Skin epidermis (tissue), 12 donors: ENCODE data around the gene HPS1.

Experiments used
- H3K27ac ChIP-seq, 21 experiments: fragments of 200-600 bp; sonication (generic) in 11 of 21; one replicate each; pipeline ENCODE4 v1.5.0; 2020; ENCODE audit warnings: mild to moderate bottlenecking in 3 of 21, inconsistent platforms in 2 of 21, moderate library complexity in 2 of 21
- H3K4me3 ChIP-seq, 7 experiments: fragments of 200-600 bp; sonication (generic) in 2 of 7; one replicate each; pipeline ENCODE4 v1.5.0; 2020; ENCODE audit warnings: inconsistent platforms in 2 of 7, mild to moderate bottlenecking in 2 of 7, moderate library complexity in 1 of 7

The HPS1 gene

DNA sequence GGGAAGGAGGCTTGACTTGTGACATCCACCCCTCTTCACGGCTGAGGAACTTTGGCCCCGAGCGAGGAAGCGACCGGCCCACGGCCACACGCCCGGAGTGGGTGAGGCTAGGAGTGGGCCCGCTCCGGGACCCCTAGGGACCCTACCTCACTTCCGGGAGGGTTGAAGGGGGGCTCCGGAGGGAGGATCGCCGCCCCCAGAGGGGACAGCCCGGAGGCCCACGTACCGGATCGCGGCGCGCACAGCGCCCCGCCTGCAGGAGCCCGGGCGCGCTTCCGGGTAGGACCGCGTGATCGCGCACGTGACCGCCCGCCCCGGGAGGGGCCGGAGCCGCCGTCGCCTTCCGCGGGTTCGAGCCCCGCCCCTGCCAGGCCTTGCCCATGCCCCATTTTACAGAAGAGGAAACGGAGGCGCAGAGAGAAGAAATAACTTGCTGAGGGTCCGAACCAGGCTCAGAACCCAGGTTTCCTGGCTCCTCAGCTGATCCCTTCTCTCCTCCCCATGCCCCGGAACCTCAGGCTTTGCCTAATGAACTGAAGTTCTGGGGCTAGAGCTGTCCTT lies at the start of gene HPS1:
Gene HPS1 (minus strand): TSS at position 275 of the 561 bp plus-strand sequence. CDS start 3,695 bp downstream, outside the sequence.
- H3K4me3 ChIP-seq: peak within 1 kb of the TSS; percentile 64 to 93 (median 78)

GRCh38 chr10:98492763-98493162 lies 46.0 kb upstream of the HPS1 start:
- Histone ChIP-seq H3K4me3 (no peak overlapping the region), H3K27ac (no peak overlapping the region)

More for the DNA sequence above, at the start of gene HPS1:
- H3K27ac ChIP-seq: peak within 1 kb of the TSS; percentile 60 to 98 (median 90)

GRCh38 chr10:98489561-98490481 lies 43.1 kb upstream of the HPS1 start:
- Histone ChIP-seq H3K27ac (peak overlapping the region in 3 of 21 experiments; percentile 30 to 66 (median 49)), H3K4me3 (no peak overlapping the region)

DNA sequence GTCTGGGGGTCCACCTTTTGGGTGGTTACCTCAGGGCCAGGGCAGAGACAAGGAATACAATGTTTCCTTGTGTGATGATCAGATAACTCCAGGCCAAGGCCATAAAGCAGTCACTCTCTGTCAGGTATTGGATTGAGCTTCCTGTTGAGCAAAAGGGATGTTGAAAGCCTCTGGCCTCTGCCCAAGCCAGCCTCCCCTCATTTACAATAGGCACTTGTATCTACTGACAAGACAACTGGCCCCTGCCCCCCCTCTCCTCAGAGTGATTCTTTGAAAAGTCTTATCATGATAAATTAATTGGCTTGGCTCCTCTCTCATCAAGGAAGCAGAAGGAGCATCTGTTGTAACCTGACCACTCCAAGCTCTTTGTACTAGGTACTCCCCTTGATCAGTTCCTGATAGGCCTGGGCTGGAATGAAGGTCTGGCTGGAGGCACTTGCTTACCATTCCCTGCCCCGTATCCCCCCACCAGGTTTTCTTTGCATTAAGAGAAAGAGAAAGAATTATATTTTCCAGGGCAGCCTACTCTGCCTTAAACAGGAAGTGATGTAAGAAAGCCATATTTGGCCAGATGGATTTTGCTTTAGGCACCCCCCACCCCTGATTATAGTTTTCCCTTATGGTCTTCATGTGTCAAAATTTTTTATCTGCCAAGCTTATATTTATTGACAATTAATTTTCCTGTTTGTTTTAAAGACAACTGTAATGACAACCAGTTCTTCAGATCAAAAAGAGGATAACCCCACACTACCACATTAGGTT lies 42.1 kb upstream of the HPS1 start:
- H3K27ac ChIP-seq: peak overlapping the region in 4 of 21 experiments; percentile 1 to 30 (median 12)
- no peak overlapping the region for H3K4me3 ChIP-seq

- H3K4me3 ChIP-seq: no peak overlapping the region
- H3K27ac ChIP-seq: no peak overlapping the region
These were observed 40.9 kb upstream of the HPS1 start for GRCh38 chr10:98487649-98488048.

GRCh38 chr10:98486421-98486820 lies 39.7 kb upstream of the HPS1 start:
- H3K4me3 ChIP-seq: no peak overlapping the region
- peak overlapping the region in 10 of 21 experiments; percentile 16 to 80 (median 46) for H3K27ac ChIP-seq

GRCh38 chr10:98485959-98486358 lies 39.2 kb upstream of the HPS1 start:
- Histone ChIP-seq H3K4me3 (no peak overlapping the region), H3K27ac (peak overlapping the region in 11 of 21 experiments; percentile 16 to 80 (median 42))

- no peak overlapping the region for H3K27ac ChIP-seq
- no peak overlapping the region for H3K4me3 ChIP-seq
These were observed 36.9 kb upstream of the HPS1 start for GRCh38 chr10:98483658-98484057.

- H3K27ac ChIP-seq: no peak overlapping the region
- H3K4me3 ChIP-seq: no peak overlapping the region
These were observed 35.4 kb upstream of the HPS1 start for GRCh38 chr10:98482096-98482495.

GRCh38 chr10:98481404-98481945 lies 34.7 kb upstream of the HPS1 start:
- Histone ChIP-seq H3K4me3 (no peak overlapping the region), H3K27ac (no peak overlapping the region)

- H3K27ac ChIP-seq: no peak overlapping the region
- H3K4me3 ChIP-seq: no peak overlapping the region
These were observed 31.9 kb upstream of the HPS1 start for GRCh38 chr10:98478430-98479222.

DNA sequence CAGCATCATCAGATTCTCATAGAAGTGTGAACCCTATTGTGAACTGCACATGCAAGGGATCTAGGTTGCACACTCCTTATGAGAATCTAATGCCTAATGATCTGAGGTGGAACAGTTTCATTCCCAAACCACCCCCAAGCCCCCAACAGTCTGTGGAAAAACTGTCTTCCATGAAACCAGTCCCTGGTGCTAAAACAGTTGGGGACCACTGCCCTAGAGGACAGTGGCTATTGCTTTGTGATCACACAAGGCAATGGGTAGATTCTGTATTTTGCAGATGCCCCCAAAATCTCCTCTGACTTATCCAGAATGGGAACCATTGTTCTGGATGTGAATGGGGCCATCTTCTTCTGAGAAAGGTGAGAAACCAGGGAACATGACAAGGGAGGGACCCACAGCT lies 31.1 kb upstream of the HPS1 start:
- no peak overlapping the region for H3K27ac ChIP-seq
- H3K4me3 ChIP-seq: no peak overlapping the region

GRCh38 chr10:98474628-98475027 lies 27.9 kb upstream of the HPS1 start:
- Histone ChIP-seq H3K27ac (no peak overlapping the region), H3K4me3 (no peak overlapping the region)

DNA sequence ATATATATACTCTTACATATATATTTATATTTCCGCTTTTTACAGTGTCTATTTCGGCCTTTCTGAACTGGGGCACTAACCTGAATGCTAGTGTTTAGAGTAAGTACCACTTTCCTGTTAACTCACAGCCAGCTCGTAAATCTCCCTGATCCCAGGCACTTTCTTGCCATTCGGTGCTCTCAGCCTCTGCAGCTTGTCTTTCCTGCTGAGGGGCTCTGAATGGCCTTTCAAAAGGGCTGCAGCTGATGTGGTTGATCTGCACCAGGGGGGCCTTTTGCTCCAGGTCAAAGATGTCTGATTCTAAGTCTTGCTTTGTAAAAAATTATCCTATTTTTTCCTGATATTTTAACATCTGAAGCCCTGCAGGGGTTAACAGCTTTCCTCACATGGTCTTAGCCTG lies 25.5 kb upstream of the HPS1 start:
- H3K4me3 ChIP-seq: no peak overlapping the region

DNA sequence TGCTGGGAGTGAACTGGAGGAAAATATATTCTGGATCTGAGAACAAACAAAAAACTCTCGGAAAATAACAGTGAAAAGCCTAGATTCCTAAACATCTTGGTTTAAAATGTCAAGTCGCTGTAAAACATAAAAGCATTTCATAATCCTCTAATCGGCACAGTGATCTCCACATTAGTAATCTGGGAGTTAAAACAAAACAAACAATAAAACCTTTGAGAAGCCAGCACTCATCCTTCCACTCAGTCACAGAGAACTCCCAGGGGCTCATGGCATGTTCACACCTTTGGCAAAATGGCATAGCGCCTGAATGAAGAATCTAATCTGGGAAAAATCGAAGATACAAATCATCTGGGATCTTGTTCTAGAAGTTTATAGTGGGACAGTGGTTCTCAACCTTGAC lies 24.1 kb upstream of the HPS1 start:
- Histone ChIP-seq H3K27ac (no peak overlapping the region), H3K4me3 (no peak overlapping the region)

More for the DNA sequence above, 25.5 kb upstream of the HPS1 start:
- H3K27ac ChIP-seq: no peak overlapping the region

DNA sequence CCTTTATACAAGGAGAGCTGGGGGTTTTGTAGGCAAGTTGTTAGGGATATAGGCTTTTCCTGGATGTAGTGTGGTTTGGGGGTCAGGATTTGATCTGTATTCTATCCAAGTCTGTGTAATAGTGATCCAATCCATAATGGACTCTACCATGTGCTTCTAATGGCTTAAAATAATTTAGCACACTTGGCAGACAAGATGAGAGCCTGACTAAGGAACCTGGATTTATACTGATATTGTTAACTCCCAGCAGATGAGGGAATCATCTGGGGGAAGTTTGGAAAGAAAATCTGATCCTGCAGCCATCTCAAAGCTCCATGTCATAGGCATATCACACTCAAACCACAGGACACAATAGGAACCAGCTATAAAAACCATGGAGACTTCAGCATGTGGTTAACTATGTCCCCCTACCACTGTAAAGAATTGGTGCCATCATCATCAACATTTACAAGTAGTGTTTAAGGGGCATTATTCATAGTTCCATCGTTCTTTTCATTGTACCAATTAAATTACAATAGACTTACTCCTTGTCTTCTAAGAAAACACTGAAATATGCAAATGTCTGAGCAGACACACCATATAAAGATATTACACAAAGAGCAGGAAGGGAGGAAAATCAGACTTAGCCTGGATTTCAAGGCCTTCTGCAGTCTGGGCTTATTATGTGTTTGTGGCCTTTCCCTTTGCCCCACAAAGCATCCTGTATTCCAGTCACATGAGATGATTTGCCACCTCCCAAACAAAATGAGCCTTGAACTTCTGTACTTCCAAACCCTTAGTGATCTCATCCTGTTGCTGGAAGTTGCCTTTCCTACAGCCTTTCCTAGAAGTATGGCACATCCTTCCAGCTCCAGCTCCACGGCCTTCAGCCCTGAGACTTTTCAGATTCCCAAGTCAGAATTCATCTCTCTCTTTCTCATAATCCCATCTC lies 22.5 kb upstream of the HPS1 start:
- H3K4me3 ChIP-seq: no peak overlapping the region
- no peak overlapping the region for H3K27ac ChIP-seq

GRCh38 chr10:98467506-98468318 lies 21.0 kb upstream of the HPS1 start:
- peak overlapping the region; percentile 33 to 48 (median 41) for H3K4me3 ChIP-seq
- peak overlapping the region in 11 of 21 experiments; percentile 4 to 66 (median 43) for H3K27ac ChIP-seq
